Measurements from ENCODE around the gene ZNF408.
"Not testable (repeated sequence)": the region's sequence is repeated elsewhere in the genome, so short reads cannot be mapped to it uniquely, and the experiment has no call there.

ZNF408 gene

DNA sequence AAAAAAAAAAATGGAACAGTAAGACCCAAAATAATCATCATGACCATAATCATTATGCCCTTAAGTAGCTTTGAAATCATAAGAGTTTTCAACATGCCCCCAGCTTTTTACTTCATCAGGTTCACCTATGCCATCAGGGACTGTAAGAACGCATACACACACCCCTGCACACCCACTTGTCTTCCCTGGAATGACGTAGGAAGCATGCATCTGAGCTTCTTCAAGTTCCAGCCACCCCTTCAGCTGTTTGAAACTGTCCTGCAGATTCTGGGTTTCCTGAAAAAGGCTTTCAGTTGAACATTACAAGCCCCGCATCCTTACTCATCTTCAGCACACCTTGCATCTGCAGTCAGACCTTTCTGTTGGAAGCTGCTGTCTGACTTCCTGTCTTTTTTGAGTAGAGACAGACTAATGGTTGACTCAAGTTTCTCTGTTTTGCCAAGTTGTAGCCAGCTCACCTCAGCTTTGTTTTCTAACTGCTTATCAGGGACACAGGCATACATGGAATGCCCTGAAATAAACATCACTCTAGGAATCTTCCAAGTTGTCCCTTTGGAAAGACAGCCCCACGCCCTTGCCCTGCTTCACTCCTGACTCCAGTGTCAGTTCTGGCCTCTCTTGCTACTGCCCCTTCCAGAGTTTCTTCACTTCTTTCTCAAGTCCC lies 37.4 kb upstream of the ZNF408 start:
- DNase-seq (ENCODE audit: extremely low read depth, low read depth): no peak
- TF ChIP-seq, protein P1, sequence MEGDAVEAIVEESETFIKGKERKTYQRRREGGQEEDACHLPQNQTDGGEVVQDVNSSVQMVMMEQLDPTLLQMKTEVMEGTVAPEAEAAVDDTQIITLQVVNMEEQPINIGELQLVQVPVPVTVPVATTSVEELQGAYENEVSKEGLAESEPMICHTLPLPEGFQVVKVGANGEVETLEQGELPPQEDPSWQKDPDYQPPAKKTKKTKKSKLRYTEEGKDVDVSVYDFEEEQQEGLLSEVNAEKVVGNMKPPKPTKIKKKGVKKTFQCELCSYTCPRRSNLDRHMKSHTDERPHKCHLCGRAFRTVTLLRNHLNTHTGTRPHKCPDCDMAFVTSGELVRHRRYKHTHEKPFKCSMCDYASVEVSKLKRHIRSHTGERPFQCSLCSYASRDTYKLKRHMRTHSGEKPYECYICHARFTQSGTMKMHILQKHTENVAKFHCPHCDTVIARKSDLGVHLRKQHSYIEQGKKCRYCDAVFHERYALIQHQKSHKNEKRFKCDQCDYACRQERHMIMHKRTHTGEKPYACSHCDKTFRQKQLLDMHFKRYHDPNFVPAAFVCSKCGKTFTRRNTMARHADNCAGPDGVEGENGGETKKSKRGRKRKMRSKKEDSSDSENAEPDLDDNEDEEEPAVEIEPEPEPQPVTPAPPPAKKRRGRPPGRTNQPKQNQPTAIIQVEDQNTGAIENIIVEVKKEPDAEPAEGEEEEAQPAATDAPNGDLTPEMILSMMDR (IDR thresholded peaks at IDR 0.05; ENCODE audit: low read depth, low read length): no peak

DNA sequence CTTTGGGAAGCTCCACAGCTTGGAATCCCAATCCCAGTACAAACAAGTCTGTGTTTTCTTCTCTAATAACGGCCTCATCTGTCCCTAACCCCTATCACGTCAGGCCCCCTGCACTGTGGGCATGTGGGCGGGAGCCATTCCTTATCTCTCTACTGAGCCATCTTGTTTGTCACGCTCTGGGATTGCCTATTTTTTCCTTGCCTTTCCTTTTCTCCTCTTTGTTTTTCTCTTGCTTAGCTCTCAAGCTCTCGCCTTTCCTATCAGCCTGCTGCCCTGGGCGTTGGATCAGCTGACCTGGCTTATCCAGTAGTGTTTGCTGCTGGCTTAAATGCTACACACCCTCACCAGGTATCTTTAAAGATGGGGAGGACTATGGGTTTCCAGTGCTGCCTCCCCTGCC lies 36.2 kb upstream of the ZNF408 start:
- TF ChIP-seq, protein P1 (IDR thresholded peaks at IDR 0.05; ENCODE audit: low read depth, low read length): no peak
- no peak for DNase-seq (ENCODE audit: extremely low read depth, low read depth)

DNA sequence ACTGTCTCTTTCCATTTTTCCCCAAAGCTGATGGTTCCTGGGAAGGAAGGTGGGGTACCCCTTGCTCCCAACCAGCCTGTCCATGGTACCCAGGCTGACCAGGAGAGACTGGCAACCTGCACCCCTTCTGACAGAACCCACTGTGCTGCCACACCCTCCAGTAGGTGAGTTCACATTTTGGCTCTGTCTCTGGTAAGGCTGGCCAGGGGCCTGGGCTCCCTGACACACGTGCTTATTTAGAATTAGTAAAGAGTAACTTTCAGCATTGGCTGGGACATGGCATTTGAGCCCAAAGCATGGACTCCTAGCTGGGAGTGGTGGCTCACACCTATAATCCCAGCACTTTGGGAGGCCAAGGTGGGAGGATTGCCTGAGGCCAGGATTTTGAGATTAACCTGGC lies 35.5 kb upstream of the ZNF408 start:
- TF ChIP-seq, protein P1 (IDR thresholded peaks at IDR 0.05; ENCODE audit: low read depth, low read length): no peak
- DNase-seq (ENCODE audit: extremely low read depth, low read depth): no peak

DNA sequence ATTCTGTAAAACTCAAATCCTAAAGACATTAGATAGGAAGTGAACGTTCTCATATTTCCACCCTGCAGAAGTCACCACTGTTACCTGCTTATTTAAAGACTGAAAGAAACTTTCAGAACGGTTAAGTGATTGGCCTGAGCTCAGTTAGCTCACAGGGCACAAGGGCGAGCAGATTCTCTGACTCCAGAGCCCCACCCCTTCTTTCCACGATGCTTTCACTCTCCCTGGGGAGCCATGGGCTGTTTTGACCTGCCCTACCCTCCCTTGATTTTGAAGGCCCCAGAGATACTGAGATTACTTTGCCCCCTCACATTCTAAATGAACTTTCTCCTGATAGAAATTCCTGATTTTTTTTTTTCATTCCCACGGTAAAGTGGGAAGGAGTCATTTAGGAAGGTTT lies 34.3 kb upstream of the ZNF408 start:
- TF ChIP-seq, protein P1 (IDR thresholded peaks at IDR 0.05; ENCODE audit: low read depth, low read length): no peak
- DNase-seq (ENCODE audit: extremely low read depth, low read depth): no peak

DNA sequence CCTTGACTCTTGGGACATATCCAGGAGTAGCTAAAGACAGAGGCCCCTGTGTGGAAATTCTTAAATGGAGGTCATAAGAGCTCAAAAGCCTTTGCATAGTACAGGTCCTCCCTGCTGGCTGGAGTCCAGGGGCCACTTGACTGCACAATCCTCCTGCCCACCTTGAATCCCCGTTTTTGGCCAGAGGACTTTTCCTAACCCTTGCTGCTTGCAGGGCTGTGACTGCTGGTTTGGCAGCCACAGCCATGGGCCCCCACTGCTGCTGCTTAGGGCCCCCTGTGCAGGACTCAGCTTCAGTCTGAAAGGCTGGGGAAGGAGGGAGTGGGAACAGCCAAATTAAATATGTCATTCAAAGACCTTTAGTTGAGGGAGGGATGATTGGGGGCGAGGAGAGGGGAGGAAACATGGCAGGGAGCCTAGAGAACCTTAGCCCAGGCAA lies 33.8 kb upstream of the ZNF408 start:
- TF ChIP-seq, protein P1 (IDR thresholded peaks at IDR 0.05; ENCODE audit: low read depth, low read length): no peak
- DNase-seq (ENCODE audit: extremely low read depth, low read depth): no peak

DNA sequence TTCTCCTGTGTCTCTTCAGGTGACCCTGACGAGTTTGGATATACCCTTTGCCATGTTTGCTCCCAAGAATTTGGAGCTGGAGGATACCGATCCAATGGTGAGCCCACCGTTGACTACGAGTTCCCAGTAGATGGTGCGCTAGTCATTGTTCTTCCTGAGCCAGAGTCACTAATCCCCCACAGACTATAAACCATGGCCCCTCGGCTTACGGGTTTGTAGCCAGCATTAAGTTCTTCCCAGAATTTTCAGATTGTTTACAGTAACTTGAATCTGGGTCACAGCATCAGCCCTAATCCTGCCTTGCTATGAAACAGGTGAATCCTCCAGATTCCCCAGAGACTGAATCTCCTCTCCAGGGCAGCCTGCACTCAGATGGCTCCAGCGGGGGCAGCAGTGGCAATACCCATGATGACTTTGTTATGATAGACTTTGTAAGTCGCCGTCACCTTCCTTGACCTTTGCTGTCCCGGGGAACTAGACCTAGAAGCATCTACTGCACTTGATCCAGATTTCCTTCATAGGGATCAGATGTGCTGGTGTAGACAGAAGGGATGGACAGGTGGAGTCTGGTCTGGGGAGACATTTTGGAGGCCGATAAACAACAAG lies 32.2 kb upstream of the ZNF408 start:
- no peak for DNase-seq (ENCODE audit: extremely low read depth, low read depth)
- TF ChIP-seq, protein P1 (IDR thresholded peaks at IDR 0.05; ENCODE audit: low read depth, low read length): no peak

DNA sequence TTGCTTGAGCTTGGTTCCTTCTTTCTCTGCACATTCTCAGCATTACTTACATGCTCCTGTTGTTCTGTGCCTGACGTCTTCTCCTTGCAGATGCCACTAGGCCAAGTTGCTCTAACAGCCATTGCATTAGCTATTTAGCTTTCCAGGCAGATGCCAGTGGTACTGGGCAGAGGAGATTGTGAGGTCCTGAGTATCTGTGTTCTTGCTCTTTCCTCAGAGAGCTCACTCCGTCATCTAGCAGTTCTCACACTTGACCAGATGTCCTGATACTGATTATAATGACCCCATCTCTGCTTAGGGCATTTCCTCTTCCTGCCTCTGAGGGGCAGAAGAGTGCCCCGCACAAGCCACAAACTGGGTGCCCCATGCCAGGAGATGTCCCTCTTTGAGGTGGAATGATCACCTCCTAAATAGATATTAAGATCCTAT lies 31.1 kb upstream of the ZNF408 start:
- DNase-seq (ENCODE audit: extremely low read depth, low read depth): no peak
- TF ChIP-seq, protein P1 (IDR thresholded peaks at IDR 0.05; ENCODE audit: low read depth, low read length): no peak; the same call in 1 of the 2 replicates

DNA sequence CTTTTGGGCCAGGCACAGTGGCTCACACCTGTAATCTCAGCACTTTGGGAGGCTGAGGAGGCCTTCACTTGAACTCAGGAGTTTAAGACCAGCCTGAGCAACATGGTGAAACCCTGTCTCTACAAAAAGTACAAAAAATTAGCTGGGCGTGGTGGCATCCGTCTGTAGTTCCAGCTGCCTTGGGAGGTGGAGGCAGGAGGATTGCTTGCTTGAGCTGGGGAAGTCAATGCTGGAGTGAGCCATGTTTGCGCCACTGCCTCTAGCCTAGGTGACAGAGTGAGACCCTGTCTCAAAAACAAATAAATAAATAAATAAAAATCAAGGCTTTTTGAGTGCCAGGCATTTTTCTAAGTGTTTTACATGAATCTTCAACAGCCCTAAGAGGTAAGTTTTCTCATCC lies 30.3 kb upstream of the ZNF408 start:
- not testable (repeated sequence) for DNase-seq (ENCODE audit: extremely low read depth, low read depth)

Data from AG09319 (cell line).